Endothelial cell of umbilical vein (primary cell): Measurements from ENCODE around the gene ARHGAP45. TPM values are rescaled to one million over a fixed set of nuclear protein-coding genes. Genes with fewer than 3 reads are reported as not detected.

Experiments
- BruUV-seq: library from RNA; stranded (reverse); fragments of 400-500 nt; replicated peaks from 2 replicates; lab custom pipeline; 2021; lab: Mats Ljungman, UMichigan
- CTCF ChIA-PET: fragments of 300-600, 350-600 bp; sonication (Branson Sonifier 250); formaldehyde crosslinking; loops from one replicate; lab custom pipeline; 2021; ENCODE audit warnings: antibody characterized with exemption, inconsistent platforms; lab: Charles Lee
- POLR2A ChIA-PET: fragments of 300-600, 350-600 bp; sonication (Branson Sonifier 250); formaldehyde crosslinking; loops from one replicate; lab custom pipeline; 2021; ENCODE audit warnings: antibody characterized with exemption, inconsistent platforms; lab: Charles Lee
- DNase-seq: peaks from one replicate; pipeline ENCODE4 v3.0.0-alpha.2; 2011; ENCODE audit warnings: low read depth, low spot score
- FAIRE-seq: peaks from 2 replicates; lab custom pipeline; 2011; peaks lifted over from hg19 to GRCh38; lab: Jason Lieb, UNC
- H2AFZ ChIP-seq: 2 replicates; pipeline ENCODE4 v1.6.0; 2012; ENCODE audit warnings: low read depth, low read length, control low read depth, inconsistent platforms
- H3K27ac ChIP-seq: 2 replicates; pipeline ENCODE4 v1.5.1; 2011; ENCODE audit warnings: low read depth, mild to moderate bottlenecking, control low read depth, low read length, moderate library complexity; ENCODE audit not compliant: insufficient read depth
- H3K27me3 ChIP-seq, 2 experiments: 2 replicates each; pipeline versions ENCODE4 v1.6.0 to v1.6.1; 2011; ENCODE audit warnings: low read length in 2 of 2, mixed read lengths in 1 of 2; ENCODE audit not compliant: control insufficient read depth in 2 of 2, insufficient read depth in 2 of 2
- H3K36me3 ChIP-seq, 2 experiments: 2 replicates in 1 of 2; 3 replicates in 1 of 2; pipeline ENCODE4 v1.5.1; 2011; ENCODE audit warnings: low read length in 2 of 2, mild to moderate bottlenecking in 1 of 2, moderate library complexity in 1 of 2; ENCODE audit not compliant: control insufficient read depth in 2 of 2, insufficient read depth in 2 of 2; ENCODE audit errors: extremely low read depth in 1 of 2
- H3K4me1 ChIP-seq: 3 replicates; pipeline ENCODE4 v1.5.1; 2011; ENCODE audit warnings: mild to moderate bottlenecking, low read length; ENCODE audit not compliant: control insufficient read depth, insufficient read depth; ENCODE audit errors: extremely low read depth
- H3K4me2 ChIP-seq: 2 replicates; pipeline ENCODE4 v1.6.1; 2011; ENCODE audit warnings: low read length, control low read depth, mixed read lengths; ENCODE audit not compliant: insufficient read depth
- H3K4me3 ChIP-seq, 3 experiments: fragments of 200-600 bp in 1 of 3; sonication (generic), shearing (Covaris generic) in 1 of 3; replicated peaks in 1 of 3; 2 replicates each; pipeline ENCODE4 v1.5.1; 2011 to 2016; ENCODE audit warnings: control low read depth in 3 of 3, low read length in 3 of 3, mild to moderate bottlenecking in 2 of 3, inconsistent platforms in 1 of 3, low read depth in 1 of 3, moderate library complexity in 1 of 3; ENCODE audit not compliant: insufficient read depth in 1 of 3
- H3K79me2 ChIP-seq: 2 replicates; pipeline ENCODE4 v1.6.0; 2012; ENCODE audit warnings: low read length, inconsistent platforms; ENCODE audit not compliant: control insufficient read depth, insufficient read depth
- H3K9ac ChIP-seq: replicated peaks from 2 replicates; pipeline ENCODE3; 2011; ENCODE audit warnings: low read length, control low read depth; ENCODE audit not compliant: insufficient read depth; ENCODE audit errors: extremely low read depth
- H3K9me1 ChIP-seq: replicated peaks from 3 replicates; pipeline ENCODE4 v1.6.0; 2011; ENCODE audit warnings: mild to moderate bottlenecking, low read length; ENCODE audit not compliant: control insufficient read depth, insufficient read depth; ENCODE audit errors: extremely low read depth
- H3K9me3 ChIP-seq: replicated peaks from 2 replicates; pipeline ENCODE4 v1.5.1; 2012; ENCODE audit warnings: low read length, inconsistent platforms; ENCODE audit not compliant: control insufficient read depth, insufficient read depth
- H4K20me1 ChIP-seq: replicated peaks from 2 replicates; pipeline ENCODE3; 2011; ENCODE audit warnings: mild to moderate bottlenecking, low read length; ENCODE audit not compliant: control insufficient read depth, insufficient read depth; ENCODE audit errors: extremely low read depth
- EZH2 ChIP-seq: IDR thresholded peaks from 2 replicates; pipeline ENCODE4 v1.6.1; 2012; ENCODE audit warnings: borderline replicate concordance, low read depth, mild to moderate bottlenecking, moderate library complexity, low read length, inconsistent platforms; ENCODE audit not compliant: severe bottlenecking
- FOS ChIP-seq: IDR thresholded peaks from 2 replicates; pipeline ENCODE4 v1.6.1; 2011; ENCODE audit warnings: mild to moderate bottlenecking, low read length, moderate library complexity, borderline replicate concordance; ENCODE audit not compliant: insufficient read depth
- GATA2 ChIP-seq: IDR thresholded peaks from 2 replicates; pipeline ENCODE4 v1.7.0; 2011; ENCODE audit warnings: low read depth, mild to moderate bottlenecking, moderate library complexity, mixed read lengths, low read length; ENCODE audit not compliant: insufficient read length, insufficient read depth
- JUN ChIP-seq: IDR thresholded peaks from 2 replicates; pipeline ENCODE4 v1.6.1; 2011; ENCODE audit warnings: borderline replicate concordance, low read depth; ENCODE audit not compliant: insufficient read length, insufficient read depth
- MYC ChIP-seq: IDR thresholded peaks from one replicate; pipeline ENCODE4 v1.6.1; 2011; ENCODE audit warnings: mild to moderate bottlenecking, low read depth, low read length
- POLR2A ChIP-seq: IDR thresholded peaks from 2 replicates; pipeline ENCODE4 v1.6.1; 2012; ENCODE audit warnings: low read depth, mild to moderate bottlenecking, control low read depth, low read length
- POLR2AphosphoS5 ChIP-seq: IDR thresholded peaks from 2 replicates; pipeline ENCODE4 v1.6.1; 2012; ENCODE audit warnings: low read depth, mild to moderate bottlenecking, control low read depth, low read length, moderate library complexity; ENCODE audit not compliant: insufficient read depth
- dilution Hi-C: fragments of 300-500 bp; cut with MboI; formaldehyde crosslinking; loops from one replicate; pipeline ENCODE4 v1.15.0; 2019; ENCODE audit warnings: low sequenced_read_pairs; ENCODE audit not compliant: extremely low pct_ligation_motif_present
- intact Hi-C: fragments of 100-400 bp; cut with micrococcal nuclease; formaldehyde crosslinking; loops from one replicate; pipeline ENCODE4 v1.10.0; 2022
- polyA plus RNA-seq, 4 experiments: library from polyadenylated mRNA; depleted of rRNA in 3 of 4; stranded (reverse) in 3 of 4; unstranded in 1 of 4; fragments of >200 nt; gene quantifications; 2 replicates each; pipeline versions ENCODE4 v1.2.1 to v1.2.3, GENCODE V29; 2011 to 2012; ENCODE audit warnings: missing spikeins in 1 of 4
- total RNA-seq: library from RNA; stranded (reverse); gene quantifications from 2 replicates; pipeline ENCODE4 v1.2.3, GENCODE V29; 2021
- TF ChIP-seq, protein P1 (sequence below): IDR thresholded peaks from 2 replicates; pipeline ENCODE4 v1.6.1; 2011; ENCODE audit not compliant: insufficient read depth, insufficient read length
- TF ChIP-seq, protein P2 (sequence below), 2 donors: IDR thresholded peaks; 1 replicate in 1 of 2; 2 replicates in 1 of 2; pipeline ENCODE4 v1.5.1; 2011; ENCODE audit warnings: low read length in 2 of 2, mild to moderate bottlenecking in 2 of 2, moderate library complexity in 2 of 2, control low read depth in 1 of 2, inconsistent platforms in 1 of 2, low read depth in 1 of 2; ENCODE audit not compliant: insufficient read depth in 1 of 2; ENCODE audit errors: extremely low read depth in 1 of 2

ARHGAP45 gene
- total and polyA plus RNA-seq, 2 donors (not counting 3 experiments of a cell fraction or from before 2014, with no cell fraction given), result 7.5 to 10.4 TPM

DNA sequence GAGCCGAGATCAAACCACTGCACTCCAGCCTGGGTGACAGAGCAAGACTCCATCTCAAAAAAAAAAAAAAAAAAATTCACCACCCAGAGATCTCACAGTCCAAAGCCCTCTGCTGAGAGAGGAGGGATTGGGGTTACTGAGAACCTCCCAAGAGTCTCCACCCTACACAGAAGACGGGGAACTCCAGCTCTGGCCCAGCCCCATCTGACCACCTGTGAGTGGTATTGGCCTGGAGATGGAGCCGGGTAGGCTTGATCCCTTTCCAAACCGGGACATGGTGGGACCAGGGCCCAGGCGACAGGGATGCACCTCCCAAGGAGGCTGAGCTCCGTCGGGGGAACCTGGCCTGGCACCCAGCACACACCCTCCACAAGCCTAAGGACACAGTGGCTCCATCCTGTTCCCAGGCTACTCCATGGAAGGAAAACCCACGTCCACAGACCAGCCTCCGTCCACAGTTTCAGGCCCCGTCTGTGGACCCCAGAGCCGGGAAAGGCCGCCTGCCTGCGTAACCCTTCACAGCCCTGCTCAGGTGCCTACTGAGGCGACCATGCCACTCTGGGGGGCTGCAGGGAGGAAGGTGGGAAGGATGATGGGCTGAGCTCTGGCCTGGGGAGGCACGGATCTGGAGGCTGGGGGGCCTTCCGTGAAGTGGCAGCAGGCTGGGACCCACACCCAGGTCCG lies 47.9 kb upstream of the ARHGAP45 start:
- ChIA-PET POLR2A (interaction anchor here (0.7 kb wide), 2 partner anchors 53 to 93 kb away, joined by 6 to 7 read pairs; no protein-coding TSS in a partner anchor), CTCF (no interaction called here)
- dilution Hi-C loops, result no loop called here
- Histone ChIP-seq H3K4me3 (peak overlapping the region in 1 of 3 experiments; percentile 90), H3K79me2 (peaks cover 68% of the 10 kb centered on the region), H3K4me2 (peak overlapping the region; percentile 86), H2AFZ (no peak overlapping the region), H3K36me3 (peaks cover 0 to 3% of the 10 kb centered on the region in 2 experiments), H3K9me3 (no peaks in the 10 kb centered on the region), H3K9ac (no peak overlapping the region), H3K27me3 (no peaks in the 10 kb centered on the region), H3K9me1 (no peaks in the 10 kb centered on the region), H4K20me1 (no peaks in the 10 kb centered on the region), H3K4me1 (peaks cover 40% of the 10 kb centered on the region), H3K27ac (no peak overlapping the region)
- no peak for FAIRE-seq
- BruUV-seq, result no TSS peak
- intact Hi-C loops, result no loop called here
- no peak for DNase-seq
- TF ChIP-seq POLR2A, result no peak
- TF ChIP-seq FOS, result no peak
- TF ChIP-seq EZH2, result no peak
- TF ChIP-seq, protein P1, sequence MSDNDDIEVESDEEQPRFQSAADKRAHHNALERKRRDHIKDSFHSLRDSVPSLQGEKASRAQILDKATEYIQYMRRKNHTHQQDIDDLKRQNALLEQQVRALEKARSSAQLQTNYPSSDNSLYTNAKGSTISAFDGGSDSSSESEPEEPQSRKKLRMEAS, result no peak
- no peak for TF ChIP-seq POLR2AphosphoS5
- no peak for TF ChIP-seq JUN
- TF ChIP-seq, protein P2, sequence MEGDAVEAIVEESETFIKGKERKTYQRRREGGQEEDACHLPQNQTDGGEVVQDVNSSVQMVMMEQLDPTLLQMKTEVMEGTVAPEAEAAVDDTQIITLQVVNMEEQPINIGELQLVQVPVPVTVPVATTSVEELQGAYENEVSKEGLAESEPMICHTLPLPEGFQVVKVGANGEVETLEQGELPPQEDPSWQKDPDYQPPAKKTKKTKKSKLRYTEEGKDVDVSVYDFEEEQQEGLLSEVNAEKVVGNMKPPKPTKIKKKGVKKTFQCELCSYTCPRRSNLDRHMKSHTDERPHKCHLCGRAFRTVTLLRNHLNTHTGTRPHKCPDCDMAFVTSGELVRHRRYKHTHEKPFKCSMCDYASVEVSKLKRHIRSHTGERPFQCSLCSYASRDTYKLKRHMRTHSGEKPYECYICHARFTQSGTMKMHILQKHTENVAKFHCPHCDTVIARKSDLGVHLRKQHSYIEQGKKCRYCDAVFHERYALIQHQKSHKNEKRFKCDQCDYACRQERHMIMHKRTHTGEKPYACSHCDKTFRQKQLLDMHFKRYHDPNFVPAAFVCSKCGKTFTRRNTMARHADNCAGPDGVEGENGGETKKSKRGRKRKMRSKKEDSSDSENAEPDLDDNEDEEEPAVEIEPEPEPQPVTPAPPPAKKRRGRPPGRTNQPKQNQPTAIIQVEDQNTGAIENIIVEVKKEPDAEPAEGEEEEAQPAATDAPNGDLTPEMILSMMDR (IDR thresholded peaks at IDR 0.05; ENCODE audit: extremely low read depth in 1 of 2, insufficient read depth in 1 of 2, low read depth in 1 of 2, low read length in 2 of 2), result no peak
- no peak for TF ChIP-seq GATA2
- no peak for TF ChIP-seq MYC
